Measurements from ENCODE around the gene OR10K1.
A peak's percentile ranks its signal among the peaks of the same experiment; 100 is the strongest.
"Not testable (repeated sequence)": the region's sequence is repeated elsewhere in the genome, so short reads cannot be mapped to it uniquely, and the experiment has no call there.

Gene OR10K1, protein sequence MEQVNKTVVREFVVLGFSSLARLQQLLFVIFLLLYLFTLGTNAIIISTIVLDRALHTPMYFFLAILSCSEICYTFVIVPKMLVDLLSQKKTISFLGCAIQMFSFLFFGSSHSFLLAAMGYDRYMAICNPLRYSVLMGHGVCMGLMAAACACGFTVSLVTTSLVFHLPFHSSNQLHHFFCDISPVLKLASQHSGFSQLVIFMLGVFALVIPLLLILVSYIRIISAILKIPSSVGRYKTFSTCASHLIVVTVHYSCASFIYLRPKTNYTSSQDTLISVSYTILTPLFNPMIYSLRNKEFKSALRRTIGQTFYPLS

DNA sequence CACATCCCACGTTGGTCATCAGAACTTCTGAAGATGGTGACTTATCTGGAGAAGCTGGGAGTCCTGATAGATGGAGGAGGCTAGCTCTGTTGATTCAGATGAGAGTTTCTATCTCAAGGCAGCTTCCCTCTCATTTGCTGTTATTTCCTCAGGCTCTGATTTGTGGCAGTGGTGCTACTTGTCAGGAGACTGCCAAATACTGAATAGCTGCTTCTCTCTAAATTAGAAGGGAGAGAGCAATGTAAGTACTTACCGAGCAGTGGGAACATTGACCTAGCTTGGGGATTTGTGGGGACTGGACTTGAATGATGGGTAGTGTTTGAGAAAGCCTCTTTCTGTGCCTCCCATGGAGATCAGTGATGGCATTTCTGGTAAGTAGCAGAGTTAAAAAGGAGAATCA lies at the start of gene OR10K1:
TSS of gene OR10K1 (plus strand) at position 301 of the 400 bp plus-strand sequence. CDS start 3,728 bp downstream, outside the sequence.
- no peak for DNase-seq (ENCODE audit: low read depth)

DNA sequence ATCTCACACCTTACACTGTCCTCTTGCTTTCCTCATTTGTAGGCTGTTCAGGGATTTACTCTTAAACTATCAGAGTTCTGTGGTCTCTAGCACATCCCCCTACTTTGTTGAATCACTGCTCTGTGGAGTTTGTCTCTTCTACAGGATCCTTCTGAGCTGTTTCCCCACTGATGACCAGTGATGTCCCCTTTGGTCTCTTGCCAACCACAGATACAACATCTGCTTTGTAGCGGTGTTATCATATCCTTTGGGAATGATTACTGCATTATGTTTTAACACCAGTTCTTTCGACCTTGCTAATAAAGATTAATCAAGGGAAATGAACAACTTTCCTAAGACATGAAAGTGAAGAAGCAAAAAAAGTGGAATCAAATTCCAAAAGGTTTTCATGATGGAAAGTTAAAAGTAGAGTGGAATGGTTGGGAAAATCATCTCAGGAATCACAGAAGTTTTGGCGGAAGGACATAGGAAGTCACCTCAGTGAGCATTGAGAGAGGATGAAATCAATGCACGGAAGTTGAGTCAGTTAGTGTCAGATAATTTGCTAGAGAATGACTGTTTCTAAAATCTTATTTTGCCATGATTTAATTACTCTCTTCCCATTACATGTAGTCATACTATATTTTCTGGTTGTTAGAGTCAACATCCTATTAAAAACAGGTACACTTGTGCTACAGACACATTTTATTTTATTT lies 46.8 kb upstream of the OR10K1 start:
- no peak for DNase-seq (ENCODE audit: low read depth)

DNA sequence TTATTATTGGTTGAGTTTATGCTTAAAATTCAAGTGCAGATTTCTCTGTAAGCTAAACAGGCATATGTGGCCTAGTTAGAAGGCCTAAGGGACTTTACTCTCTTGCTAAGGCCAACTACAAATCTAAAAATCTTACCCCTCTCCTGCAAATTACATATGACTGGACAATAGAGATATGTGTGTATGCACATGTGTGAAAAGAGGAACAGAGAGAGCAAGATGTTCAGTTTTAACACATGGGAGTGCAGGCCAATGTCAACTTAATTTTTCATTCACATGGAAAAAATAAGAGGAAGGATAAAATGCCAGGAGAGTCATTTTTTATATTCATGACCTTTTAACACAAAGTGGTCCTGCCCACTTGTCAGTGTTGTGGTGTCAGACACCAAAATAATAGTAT lies 44.0 kb upstream of the OR10K1 start:
- DNase-seq (ENCODE audit: low read depth), result no peak

DNA sequence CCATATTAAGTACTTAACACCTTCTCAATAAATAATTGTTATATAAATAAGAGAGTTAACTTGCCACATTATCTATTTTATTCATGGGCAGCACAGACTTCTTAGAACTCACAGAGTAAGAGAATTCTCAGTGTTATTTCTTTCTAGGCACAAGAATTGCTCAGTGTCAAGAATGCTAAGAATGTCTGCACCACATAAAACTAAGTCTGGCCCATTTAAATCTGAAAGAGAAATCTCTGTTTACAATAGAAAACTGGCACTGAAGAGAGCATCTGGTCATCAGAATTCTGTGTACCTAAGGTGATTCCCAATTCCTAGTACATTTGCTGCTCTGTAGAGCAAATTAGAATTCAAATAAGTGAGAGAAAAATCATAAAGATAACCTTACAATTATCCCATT lies 39.4 kb upstream of the OR10K1 start:
- DNase-seq (ENCODE audit: low read depth), result no peak

DNA sequence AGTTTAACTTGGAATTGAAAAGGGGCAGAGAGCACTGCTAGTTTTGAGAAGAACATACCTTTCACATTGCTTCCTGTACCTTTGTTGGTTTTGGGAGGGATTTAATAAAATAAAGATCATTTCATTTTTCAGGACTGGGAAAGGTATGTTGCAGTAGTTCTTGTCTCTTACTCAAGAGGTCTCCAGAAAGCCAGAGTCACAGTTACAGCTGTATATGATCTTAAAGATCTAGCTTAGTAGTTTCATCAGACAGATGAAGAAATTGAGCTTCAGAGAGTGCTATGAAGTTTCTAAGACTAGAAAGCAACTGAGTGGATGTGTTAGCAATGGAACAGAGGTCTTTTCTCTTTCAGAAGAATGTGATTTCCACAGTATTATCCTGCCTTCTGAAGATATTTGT lies 36.6 kb upstream of the OR10K1 start:
- DNase-seq (ENCODE audit: low read depth), result no peak

DNA sequence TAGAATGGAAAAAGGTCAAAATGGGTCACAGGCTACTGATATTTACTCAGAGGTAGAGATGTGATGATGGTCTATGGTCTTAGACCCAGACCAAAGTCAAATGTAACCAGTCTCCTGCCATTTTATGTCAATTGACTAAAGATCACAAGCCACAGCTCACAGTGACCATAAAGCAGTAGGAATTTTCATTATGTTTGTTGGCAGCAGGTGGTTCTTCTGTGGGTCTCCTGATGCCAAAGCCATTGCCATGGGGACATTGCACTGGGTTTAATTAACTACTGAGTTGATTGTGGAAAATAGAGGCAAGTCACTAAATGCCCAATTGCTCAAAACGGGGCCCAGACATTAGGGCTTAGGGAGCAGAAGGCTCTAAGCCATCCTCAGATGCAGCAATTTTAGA lies 35.5 kb upstream of the OR10K1 start, which contains the start of gene OR10K2:
TSS of gene OR10K2 (minus strand) at position 101 of the 400 bp plus-strand sequence. CDS start 5,371 bp downstream, outside the sequence.
- DNase-seq (ENCODE audit: low read depth), result no peak

DNA sequence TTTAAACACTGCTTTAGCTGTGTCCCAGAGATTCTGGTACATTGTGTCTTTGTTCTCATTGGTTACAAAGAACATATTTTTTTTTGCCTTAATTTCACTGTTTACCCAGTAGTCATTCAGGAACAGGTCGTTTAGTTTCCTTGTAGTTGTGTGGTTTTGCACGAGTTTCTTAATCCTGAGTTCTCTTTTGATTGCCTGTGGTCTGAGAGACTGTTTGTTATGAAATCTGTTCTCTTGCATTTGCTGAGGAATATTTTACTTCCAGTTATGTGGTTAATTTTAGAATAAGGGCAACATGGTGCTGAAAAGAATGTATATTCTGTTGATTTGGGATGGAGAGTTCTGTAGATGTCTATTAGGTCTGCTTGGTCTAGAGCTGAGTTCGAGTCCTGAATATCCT lies 31.5 kb upstream of the OR10K1 start:
- DNase-seq (ENCODE audit: low read depth), result not testable (repeated sequence)

DNA sequence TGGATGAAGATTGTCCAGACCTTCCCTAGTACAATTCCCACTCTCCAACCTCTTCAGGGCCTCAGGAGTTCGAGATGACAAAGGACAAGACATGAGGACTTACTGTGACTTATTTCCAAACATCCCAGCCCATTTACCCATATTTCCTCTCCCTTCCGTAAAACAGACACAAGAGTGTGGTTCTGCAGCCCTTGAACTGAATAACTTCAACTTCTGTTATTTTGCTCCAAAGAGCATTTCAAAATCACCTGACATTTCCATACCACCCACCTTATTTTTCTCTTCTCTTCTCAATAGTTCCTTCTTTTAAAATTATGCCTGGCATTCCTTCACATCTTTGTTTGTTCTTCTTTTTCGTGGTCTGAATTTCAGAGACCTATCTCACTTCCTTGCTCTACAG lies 26.9 kb upstream of the OR10K1 start:
- DNase-seq (ENCODE audit: low read depth), result no peak

DNA sequence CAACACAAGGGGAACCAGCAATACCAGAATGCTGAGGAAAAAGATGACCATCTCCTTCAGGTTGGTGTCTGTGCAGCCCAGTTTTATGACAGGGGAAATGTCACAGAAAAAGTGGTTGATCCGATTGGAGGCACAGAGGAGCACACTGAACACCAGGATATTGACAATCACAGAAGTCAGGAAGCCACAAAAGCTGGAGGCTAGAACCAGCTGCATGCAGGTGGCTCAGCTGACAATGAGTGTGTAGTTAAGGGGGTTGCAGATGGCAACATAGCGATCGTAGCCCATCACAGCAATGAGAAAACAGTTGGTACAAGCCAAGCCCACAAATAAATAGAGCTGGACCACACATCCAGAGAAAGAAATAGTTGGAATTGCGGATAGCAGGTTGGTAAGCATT lies 16.3 kb upstream of the OR10K1 start:
- no peak for DNase-seq (ENCODE audit: low read depth)

DNA sequence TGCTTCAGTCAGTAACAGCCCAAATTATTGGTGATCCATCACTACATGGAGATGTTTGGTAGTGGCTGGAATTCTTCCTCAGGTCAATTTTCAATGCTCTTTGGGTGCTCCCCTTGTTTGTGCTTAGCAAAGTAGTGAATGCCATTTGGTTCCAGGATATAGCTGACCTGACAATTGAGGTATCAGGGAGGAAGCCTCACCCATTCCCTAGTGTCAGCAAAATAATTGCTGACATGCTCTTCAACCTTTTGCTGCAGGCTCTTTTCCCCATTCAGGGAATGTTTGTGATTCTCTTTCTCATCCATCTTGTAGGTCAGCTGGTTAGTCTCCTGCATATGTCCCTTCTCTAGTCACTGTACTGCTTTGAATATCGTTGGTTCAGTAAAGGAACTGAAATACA lies 7.1 kb upstream of the OR10K1 start:
- DNase-seq (ENCODE audit: low read depth), result no peak

DNA sequence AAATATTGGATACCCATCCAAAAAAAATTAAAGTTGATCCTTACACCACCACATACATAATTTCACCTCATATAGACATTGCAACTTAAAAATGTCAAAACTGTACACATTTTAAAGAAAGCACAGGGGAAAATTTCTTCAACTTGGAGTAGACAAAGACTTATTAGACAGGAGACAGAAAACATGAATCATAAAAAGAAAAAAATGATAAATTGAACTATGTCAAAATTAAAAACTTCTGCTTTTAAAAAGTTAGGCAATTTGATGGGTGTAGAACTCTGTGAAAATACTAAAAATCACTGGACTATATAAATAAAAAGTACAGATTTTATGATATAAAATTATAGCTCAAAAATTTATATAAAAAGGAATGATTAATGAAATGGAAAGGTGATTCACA lies 4.4 kb upstream of the OR10K1 start:
- DNase-seq (ENCODE audit: low read depth), result no peak

DNA sequence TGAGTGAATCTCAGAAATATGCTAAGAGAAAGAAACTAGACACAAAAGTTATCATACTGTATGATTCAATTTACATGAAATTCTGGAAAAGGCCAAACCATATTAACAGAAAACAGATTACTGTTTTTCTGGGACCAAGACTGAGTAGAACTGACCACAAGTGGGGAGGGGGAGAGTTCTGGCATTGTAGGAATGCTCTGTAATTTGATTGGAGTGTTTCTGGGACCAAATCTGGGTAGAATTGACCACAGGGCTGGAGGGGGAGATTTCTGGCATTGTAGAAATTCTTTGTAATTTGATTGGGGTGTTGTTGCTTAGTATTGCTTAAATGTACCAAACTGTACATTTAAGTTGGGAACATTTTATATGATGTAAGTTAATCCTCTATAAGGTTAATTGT lies 3.4 kb upstream of the OR10K1 start:
- no peak for DNase-seq (ENCODE audit: low read depth)

DNA sequence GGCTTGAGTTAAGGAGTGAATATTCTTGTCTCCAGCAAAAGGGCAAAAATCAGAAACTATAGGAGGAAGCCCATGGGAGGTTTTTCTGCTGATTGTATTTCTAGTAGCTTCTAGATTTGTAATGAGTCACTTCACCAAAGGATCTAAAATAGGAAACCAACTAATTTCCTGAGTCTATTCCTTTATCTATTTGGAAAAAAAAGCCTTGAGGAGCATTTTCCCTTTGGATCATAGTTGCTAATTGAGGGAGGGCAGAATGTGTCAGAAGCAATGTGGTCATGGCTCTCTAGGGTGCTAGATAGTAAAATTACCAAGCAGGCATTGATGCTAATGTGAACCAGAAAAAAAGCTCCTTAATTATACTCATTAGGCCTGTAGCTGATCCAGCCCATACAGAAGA lies 10.3 kb downstream of the OR10K1 start, which contains the start of gene OR10R2:
TSS of gene OR10R2 (plus strand) at position 301 of the 400 bp plus-strand sequence. CDS start 106 bp downstream, outside the sequence.
- DNase-seq (ENCODE audit: low read depth), result no peak

DNA sequence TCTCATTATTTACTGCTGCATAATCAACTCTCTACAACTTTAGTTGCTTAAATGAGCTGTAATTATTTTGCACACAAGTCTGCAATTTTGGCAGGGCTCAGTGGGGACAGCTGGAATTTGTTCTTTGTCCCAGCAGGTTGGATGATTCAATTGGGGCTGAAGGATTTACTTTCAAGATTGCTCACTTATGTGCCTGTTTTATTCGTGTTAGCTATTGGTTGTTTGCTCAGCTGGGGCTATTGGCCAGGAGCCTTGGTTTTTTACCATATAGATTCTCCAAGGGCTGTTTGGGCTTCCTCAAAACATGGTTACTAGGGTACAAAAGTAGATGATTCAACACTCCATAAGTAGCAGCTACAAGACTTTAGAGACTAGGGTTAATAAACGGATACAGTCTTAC lies 23.8 kb downstream of the OR10K1 start:
- DNase-seq (ENCODE audit: low read depth), result no peak

DNA sequence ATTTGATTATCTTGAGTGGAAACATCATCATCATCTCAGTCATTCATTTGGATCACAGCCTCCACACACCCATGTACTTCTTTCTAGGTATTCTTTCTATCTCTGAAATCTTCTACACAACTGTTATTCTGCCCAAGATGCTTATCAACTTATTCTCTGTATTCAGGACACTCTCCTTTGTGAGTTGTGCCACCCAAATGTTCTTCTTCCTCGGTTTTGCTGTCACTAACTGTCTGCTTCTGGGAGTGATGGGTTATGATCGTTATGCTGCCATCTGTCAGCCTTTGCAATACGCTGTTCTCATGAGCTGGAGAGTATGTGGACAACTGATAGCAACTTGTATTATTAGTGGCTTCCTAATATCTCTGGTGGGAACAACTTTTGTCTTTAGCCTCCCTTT lies 29.7 kb downstream of the OR10K1 start:
- DNase-seq (ENCODE audit: low read depth), result no peak

DNA sequence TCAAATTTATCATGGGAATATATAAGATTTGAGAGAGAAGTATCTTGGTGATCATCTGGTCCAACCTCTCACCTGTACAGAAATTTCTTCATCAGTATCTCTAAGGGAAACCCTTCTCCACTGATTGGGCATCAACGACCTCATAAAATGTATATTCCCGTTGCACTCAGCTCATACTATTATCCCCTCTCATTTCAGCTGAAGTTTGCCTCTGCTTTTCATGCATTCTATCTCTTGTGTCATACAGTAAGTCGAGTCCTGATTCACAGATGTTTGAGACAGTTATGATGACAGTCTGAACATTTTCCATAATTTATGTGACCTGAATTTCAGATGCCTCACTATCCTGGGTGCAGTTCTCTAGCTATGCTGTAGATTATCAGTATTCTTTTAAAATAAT lies 31.4 kb downstream of the OR10K1 start:
- DNase-seq (ENCODE audit: low read depth), result no peak

DNA sequence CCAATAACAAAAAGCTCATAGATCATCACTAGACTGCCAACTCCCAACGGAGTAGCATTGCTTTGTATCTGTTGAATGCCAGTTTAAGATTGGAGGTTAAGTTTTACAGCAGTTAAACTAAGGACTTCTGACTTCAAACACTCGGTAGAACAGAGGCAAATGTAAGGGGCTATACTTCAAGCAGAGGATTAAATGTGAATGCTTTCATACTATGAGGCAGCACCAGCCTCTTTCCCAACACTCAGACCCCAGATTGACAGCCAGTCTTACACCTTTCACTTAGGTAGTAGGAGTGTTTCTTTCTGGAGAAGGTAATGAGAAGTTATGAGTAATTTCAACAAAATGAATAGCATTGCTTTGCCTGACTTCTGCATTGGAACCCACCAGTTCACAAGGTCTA lies 33.2 kb downstream of the OR10K1 start:
- DNase-seq (ENCODE audit: low read depth), result no peak

DNA sequence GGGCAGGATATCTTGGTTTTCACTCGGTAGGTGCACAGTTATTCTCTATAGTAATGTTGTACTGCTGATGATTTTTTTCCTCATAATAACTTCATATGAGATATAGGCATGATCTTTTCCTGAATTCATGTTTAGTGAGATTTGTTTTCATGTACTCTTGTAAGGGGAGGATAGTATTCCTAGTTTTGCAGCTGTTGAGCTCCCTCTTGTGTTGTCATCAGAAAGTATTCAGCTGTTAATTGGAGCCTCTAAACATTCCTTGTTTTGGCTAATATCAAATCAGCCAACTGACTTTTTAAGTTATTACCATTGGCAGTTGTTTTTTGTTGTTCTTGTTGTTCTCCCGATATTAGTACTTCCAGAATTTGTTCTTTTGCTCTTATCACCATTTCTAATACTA lies 34.7 kb downstream of the OR10K1 start:
- DNase-seq (ENCODE audit: low read depth), result no peak

DNA sequence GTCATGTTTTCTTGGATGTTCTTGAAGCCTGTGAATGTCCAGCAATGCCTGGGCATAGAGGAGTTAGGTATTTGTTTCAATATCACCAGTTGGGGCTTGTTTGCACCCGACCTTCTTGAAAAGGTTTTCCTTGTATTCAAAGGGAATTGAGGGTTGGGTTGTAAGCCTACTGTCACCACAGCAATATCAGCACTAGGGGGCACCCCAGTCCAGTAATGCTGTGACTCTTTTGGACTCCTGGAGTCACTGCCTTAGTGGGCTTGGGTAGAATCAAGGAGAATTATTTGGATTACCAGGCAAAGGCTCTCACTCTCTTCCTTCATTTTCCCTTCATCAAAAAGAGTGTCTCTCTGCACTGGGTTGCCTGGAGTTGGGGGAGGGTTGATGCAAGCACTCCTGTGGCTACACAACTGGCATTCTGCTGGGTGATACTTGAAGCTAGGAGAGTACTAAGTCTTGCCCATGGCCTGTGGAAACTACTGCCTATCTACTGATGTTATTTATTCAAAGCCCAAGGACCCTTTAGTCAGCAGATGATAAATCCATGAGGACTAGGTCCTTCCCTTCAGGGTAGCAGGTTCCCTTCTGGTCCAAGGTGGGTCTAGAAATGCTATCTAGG lies 44.8 kb downstream of the OR10K1 start:
- DNase-seq (ENCODE audit: low read depth), result no peak

DNA sequence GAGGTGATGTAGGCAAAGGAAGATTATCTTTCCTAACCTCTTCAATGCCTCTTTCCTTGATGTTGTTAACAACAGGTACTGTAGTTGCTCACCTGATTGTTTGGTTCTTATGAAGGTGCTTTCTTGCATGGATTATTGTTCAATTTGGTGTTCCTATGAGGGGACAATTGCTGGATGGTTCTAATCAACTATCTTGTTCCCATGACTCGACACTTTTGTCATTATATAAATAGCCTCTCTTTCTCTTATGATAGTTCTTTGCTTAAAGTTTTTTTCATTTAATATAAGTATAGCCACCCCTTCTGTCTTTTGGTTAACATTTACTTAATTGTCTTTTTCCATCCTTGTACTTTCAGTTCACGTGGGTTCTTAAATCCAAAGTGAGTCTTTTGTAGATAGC lies 45.9 kb downstream of the OR10K1 start:
- no peak for DNase-seq (ENCODE audit: low read depth)

DNA sequence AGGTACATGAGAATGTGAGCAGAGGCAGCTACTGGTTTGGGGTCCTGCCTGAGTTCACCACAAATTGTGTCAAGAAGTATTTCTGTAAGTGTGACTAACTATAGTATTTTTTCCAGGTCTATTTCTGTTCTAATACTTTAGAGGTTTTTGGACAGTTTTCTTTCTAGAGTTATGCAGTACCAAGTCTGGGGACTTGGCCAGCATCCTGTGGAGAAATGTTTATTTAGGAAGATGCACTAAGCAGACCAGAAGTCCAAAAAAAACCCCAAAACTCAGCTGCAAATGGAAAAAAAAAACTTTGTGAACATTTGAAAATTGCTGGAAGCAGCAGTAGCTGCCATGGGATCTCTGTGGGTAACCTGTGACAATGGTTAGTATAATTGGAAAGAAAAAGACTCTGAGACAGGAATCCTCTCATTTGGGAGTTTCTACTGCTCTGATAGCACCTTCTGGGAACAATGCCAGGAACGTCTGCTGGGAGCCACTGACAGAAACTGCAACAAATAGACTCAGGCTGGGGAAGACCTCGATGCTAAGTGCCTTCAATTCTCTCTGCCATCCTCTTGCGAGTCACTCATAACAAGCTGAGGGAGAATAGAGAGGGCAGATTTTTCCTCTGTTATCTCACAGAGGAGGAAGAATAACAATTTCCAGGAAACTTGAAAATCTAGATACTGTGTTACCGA lies 48.0 kb downstream of the OR10K1 start:
- DNase-seq (ENCODE audit: low read depth), result peak; percentile 16

DNA sequence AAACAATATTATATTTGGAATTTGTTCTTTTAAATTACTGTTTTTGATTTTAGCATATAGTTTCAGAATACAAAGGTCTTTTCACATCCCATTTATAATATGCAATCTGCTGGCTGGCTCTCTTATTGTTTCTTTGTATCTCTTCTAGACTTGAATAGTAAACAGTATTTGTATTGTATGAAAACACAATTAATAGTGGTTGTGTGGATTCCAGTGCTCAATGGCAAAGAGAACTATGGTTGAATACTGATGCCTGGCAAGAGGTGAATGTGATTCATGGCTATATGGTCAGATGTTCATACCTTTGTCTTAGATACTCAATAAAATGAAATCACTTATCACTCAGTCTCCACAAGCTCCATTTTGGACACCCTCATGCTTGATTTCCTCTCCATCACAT lies 55.3 kb downstream of the OR10K1 start:
- DNase-seq (ENCODE audit: low read depth), result no peak
